ENCODE data around the gene ORM1. TPM values are rescaled to one million over a fixed set of nuclear protein-coding genes. Genes with fewer than 3 reads are reported as not detected.

ORM1 gene
- total and polyA plus RNA-seq, 2 donors (not counting 3 experiments of a cell fraction or from before 2014, with no cell fraction given): not detected

DNA sequence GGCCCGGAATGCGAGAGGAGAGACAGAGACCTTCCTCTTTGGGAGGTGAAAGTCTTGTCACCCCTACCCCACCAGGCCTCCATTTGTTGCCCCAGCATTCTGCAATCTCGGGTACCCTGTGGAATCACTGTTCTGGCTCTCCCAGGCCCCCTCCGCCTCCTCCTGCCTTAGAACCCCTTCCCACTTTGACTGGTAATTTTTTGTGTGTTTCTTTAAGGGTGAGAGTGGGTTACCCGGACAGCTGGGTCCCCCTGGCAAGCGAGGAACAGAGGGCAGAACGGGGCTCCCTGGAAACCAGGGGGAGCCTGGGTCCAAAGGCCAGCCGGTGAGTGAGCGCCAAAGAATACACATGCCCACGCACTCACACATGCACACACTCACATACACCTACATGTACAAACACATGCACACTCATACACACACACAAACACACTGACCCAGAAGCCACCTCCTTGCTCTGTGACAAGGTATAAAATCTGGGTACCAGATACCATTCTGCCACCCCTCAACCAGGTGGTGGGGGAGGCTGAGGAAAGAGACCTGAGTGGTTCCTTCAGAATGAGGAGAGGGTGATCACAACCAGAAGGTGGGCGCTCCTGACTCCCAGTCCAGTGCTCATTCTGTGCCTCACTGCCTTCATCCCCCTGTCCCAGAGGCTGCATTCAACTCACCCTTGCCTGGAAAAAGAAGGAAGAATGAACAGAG lies 30.9 kb upstream of the ORM1 start:
- Histone ChIP-seq H3K9me3 (replicated peaks; ENCODE audit: control insufficient read depth, insufficient read depth, low read length) (no peaks in the 10 kb centered on the region), H4K20me1 (replicated peaks; ENCODE audit: control insufficient read depth, extremely low read depth, insufficient read depth, low read length) (no peaks in the 10 kb centered on the region), H3K79me2 (ENCODE audit: control insufficient read depth, insufficient read depth, low read length) (no peaks in the 10 kb centered on the region), H3K9me1 (replicated peaks; ENCODE audit: control insufficient read depth, extremely low read depth, insufficient read depth, low read length) (no peaks in the 10 kb centered on the region), H3K27ac (ENCODE audit: insufficient read depth, low read depth, low read length) (no peak overlapping the region), H2AFZ (ENCODE audit: low read depth, low read length) (no peak overlapping the region), H3K4me3 (replicated peaks in 1 of 3; ENCODE audit: insufficient read depth in 1 of 3, low read depth in 1 of 3, low read length in 3 of 3) (no peak overlapping the region), H3K9ac (replicated peaks; ENCODE audit: extremely low read depth, insufficient read depth, low read length) (no peak overlapping the region), H3K4me2 (ENCODE audit: insufficient read depth, low read length) (no peak overlapping the region), H3K27me3 (ENCODE audit: control insufficient read depth in 2 of 2, insufficient read depth in 2 of 2, low read length in 2 of 2) (no peaks in the 10 kb centered on the region), H3K4me1 (ENCODE audit: control insufficient read depth, extremely low read depth, insufficient read depth, low read length) (no peaks in the 10 kb centered on the region), H3K36me3 (ENCODE audit: control insufficient read depth in 2 of 2, extremely low read depth in 1 of 2, insufficient read depth in 2 of 2, low read length in 2 of 2) (peaks cover 4 to 6% of the 10 kb centered on the region in 2 experiments)
- FAIRE-seq (no peak), DNase-seq (ENCODE audit: low read depth, low spot score) (no peak)
- intact Hi-C loops (cut with micrococcal nuclease) (loop anchor here (1.0 to 5.0 kb wide), 4 partner anchors 137 to 555 kb away; partner anchors contain the start of gene COL27A1), dilution Hi-C loops (cut with MboI; ENCODE audit: extremely low pct_ligation_motif_present, low sequenced_read_pairs) (loop anchor here (25.0 kb wide), 1 partner anchor 205 kb away; the partner anchor contains the start of genes AMBP and KIF12)
- ChIA-PET POLR2A (interaction anchor here (0.6 kb wide), 1 partner anchor 131 kb away, joined by 3 read pairs; no protein-coding TSS in a partner anchor), CTCF (interaction anchor here (1.0 to 4.8 kb wide), 11 partner anchors 47 to 208 kb away, joined by 4 to 277 read pairs (median 15); partner anchors contain the start of gene COL27A1)
- no TSS peak for BruUV-seq (replicated peaks)
- TF ChIP-seq, protein P1, sequence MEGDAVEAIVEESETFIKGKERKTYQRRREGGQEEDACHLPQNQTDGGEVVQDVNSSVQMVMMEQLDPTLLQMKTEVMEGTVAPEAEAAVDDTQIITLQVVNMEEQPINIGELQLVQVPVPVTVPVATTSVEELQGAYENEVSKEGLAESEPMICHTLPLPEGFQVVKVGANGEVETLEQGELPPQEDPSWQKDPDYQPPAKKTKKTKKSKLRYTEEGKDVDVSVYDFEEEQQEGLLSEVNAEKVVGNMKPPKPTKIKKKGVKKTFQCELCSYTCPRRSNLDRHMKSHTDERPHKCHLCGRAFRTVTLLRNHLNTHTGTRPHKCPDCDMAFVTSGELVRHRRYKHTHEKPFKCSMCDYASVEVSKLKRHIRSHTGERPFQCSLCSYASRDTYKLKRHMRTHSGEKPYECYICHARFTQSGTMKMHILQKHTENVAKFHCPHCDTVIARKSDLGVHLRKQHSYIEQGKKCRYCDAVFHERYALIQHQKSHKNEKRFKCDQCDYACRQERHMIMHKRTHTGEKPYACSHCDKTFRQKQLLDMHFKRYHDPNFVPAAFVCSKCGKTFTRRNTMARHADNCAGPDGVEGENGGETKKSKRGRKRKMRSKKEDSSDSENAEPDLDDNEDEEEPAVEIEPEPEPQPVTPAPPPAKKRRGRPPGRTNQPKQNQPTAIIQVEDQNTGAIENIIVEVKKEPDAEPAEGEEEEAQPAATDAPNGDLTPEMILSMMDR (IDR thresholded peaks at IDR 0.05; ENCODE audit: extremely low read depth in 1 of 2, insufficient read depth in 1 of 2, low read depth in 1 of 2, low read length in 2 of 2): no peak
- TF ChIP-seq POLR2AphosphoS5 (IDR thresholded peaks at IDR 0.05; ENCODE audit: insufficient read depth, low read depth, low read length) (no peak), FOS (IDR thresholded peaks at IDR 0.05; ENCODE audit: borderline replicate concordance, insufficient read depth, low read length) (no peak), JUN (IDR thresholded peaks at IDR 0.05; ENCODE audit: borderline replicate concordance, insufficient read depth, insufficient read length, low read depth) (no peak), MYC (IDR thresholded peaks at IDR 0.05; ENCODE audit: low read depth, low read length) (no peak)
